ENCODE measurements around the gene MAN1B1. TPM values are rescaled to one million over a fixed set of nuclear protein-coding genes. Genes with fewer than 3 reads are reported as not detected.

The MAN1B1 gene
- total and polyA plus RNA-seq, 2 of the 4 experiments (the other 2 are of a cell fraction), result 28.7 to 55.1 TPM

GRCh38 chr9:137096785-137097546 is 10.2 kb downstream of the MAN1B1 start:
- Histone ChIP-seq H3K27me3 (ENCODE audit: control insufficient read depth, insufficient read depth, low read length) (no peaks in the 10 kb centered on the region), H3K9ac (ENCODE audit: low read depth, low read length) (no peak overlapping the region), H2BK15ac (ENCODE audit: low read depth, low read length) (no peak overlapping the region), H2BK20ac (ENCODE audit: low read depth, low read length) (no peak overlapping the region), H3K27ac (ENCODE audit: insufficient read depth, low read length) (no peak overlapping the region), H2AK5ac (ENCODE audit: low read depth, low read length) (no peak overlapping the region), H4K8ac (ENCODE audit: low read depth in 2 of 2, low read length in 2 of 2) (no peak overlapping the region), H3K23ac (ENCODE audit: low read depth, low read length) (no peak overlapping the region), H3K4me1 (ENCODE audit: control insufficient read depth, insufficient read depth, low read length) (no peaks in the 10 kb centered on the region), H2BK5ac (ENCODE audit: low read depth, low read length, poor library complexity, severe bottlenecking) (no peak overlapping the region), H4K91ac (ENCODE audit: insufficient read depth, low read depth, low read length) (no peak overlapping the region), H2AFZ (replicated peaks; ENCODE audit: low read length, poor library complexity) (no peak overlapping the region), H2BK120ac (ENCODE audit: low read depth, low read length) (no peak overlapping the region), H4K5ac (ENCODE audit: low read depth, low read length) (no peak overlapping the region), H3K14ac (replicated peaks; ENCODE audit: low read depth, low read length) (no peak overlapping the region), H3K9me3 (ENCODE audit: control insufficient read depth, insufficient read depth, low read length) (no peaks in the 10 kb centered on the region), H3K9me1 (ENCODE audit: insufficient read depth, low read length) (peaks cover 2% of the 10 kb centered on the region; the same call in 1 of the 2 replicates), H3K36me3 (ENCODE audit: control insufficient read depth, insufficient read depth, low read length) (peaks cover 50% of the 10 kb centered on the region), H3K4me3 (ENCODE audit: insufficient read depth, low read depth, low read length) (no peak overlapping the region), H3K4me2 (ENCODE audit: low read depth, low read length) (no peak overlapping the region), H4K20me1 (ENCODE audit: insufficient read depth, low read length) (no peaks in the 10 kb centered on the region; the same call in 1 of the 2 replicates), H3K4ac (ENCODE audit: low read depth, low read length) (no peak overlapping the region), H2AK9ac (replicated peaks; ENCODE audit: low read depth, low read length, poor library complexity) (no peak overlapping the region), H3K56ac (ENCODE audit: extremely low read depth, insufficient read depth, low read length) (no peak overlapping the region), H3K79me1 (ENCODE audit: low read depth in 1 of 2, low read length in 2 of 2) (peaks cover under 1 to 8% of the 10 kb centered on the region in 2 experiments; a peak in 3 of 4 replicates), H3K18ac (ENCODE audit: low read depth, low read length) (no peak overlapping the region)
- dilution Hi-C loops (cut with HindIII; ENCODE audit: low sequenced_read_pairs, unreplicated experiment), result no loop called here
- ChIA-PET CTCF (no interaction called here), POLR2A (ENCODE audit: unreplicated experiment) (no interaction called here)
- in situ Hi-C loops (cut with MboI; ENCODE audit: low sequenced_read_pairs), result no loop called here
- TF ChIP-seq MXI1 (IDR thresholded peaks at IDR 0.05; ENCODE audit: borderline replicate concordance, low read depth, low read length), result no peak
- TF ChIP-seq MAFK (IDR thresholded peaks at IDR 0.05; ENCODE audit: low read depth, low read length), result no peak
- TF ChIP-seq MAZ (IDR thresholded peaks at IDR 0.05; ENCODE audit: borderline replicate concordance, low read depth, low read length), result no peak
- TF ChIP-seq USF2 (IDR thresholded peaks at IDR 0.05; ENCODE audit: low read depth, low read length), result no peak
- TF ChIP-seq NFE2L2 (IDR thresholded peaks at IDR 0.05; ENCODE audit: low read depth, low read length), result no peak
- no peak for TF ChIP-seq BHLHE40 (IDR thresholded peaks at IDR 0.05; ENCODE audit: low read depth, low read length)
- no peak for TF ChIP-seq POLR2A (IDR thresholded peaks at IDR 0.05; ENCODE audit: low read depth, low read length)
- DNase-seq (no peak), ATAC-seq (ENCODE audit: low read depth) (no peak)
- intact Hi-C loops (cut with micrococcal nuclease), result no loop called here
- 92% methylated on average over 8 of the region's 31 CpGs; no CpG with 5 or more reads in 1 of the 2 experiments for WGBS, 2 experiments (ENCODE audit: extremely low coverage in 2 of 2, insufficient read length in 1 of 2)
- BruUV-seq (replicated peaks), result no TSS peak
